ENCODE measurements around the gene SLAIN2. TPM values are rescaled to one million over a fixed set of nuclear protein-coding genes. Genes with fewer than 3 reads are reported as not detected.
A peak's percentile ranks its signal among the peaks of the same experiment; 100 is the strongest.
"Not testable (repeated sequence)": the region's sequence is repeated elsewhere in the genome, so short reads cannot be mapped to it uniquely, and the experiment has no call there.

SLAIN2 gene
- total RNA-seq, 1 donor from 2014 or later = 80.2 TPM

DNA sequence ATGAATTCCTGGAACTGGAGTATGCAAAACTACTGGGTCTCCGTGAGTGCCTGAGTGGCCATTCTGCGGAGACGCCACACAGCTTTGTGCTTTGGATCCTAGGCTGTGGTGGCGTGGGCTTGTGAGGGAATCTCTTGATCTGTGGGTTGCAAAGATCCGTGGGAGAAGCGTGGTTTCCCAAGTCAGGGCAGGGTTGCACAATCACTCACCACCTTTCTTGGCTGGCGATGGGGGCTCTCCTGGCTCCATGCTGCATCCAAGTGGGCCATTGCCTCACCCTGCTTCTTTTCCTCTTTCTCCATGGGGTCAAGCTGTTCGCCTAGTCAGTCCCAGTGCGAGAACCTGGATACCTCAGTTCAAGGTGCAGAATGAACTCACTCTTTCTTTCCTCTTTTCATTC is 62.5 kb downstream of the SLAIN2 start:
- H3K9me3 Mint-ChIP-seq = peaks cover 5% of the 10 kb centered on the region
- H3K27ac Mint-ChIP-seq = no peak overlapping the region
- DNase-seq = no peak
- H3K4me1 Mint-ChIP-seq = peaks cover 20% of the 10 kb centered on the region
- H3K36me3 Mint-ChIP-seq (ENCODE audit: low read depth) = peaks cover 18% of the 10 kb centered on the region
- H3K4me3 Mint-ChIP-seq = no peak overlapping the region
- no peaks in the 10 kb centered on the region for H3K27me3 Mint-ChIP-seq
- intact Hi-C loops (cut with micrococcal nuclease) = loop anchor here (2.0 kb wide), 1 partner anchor 63 kb away; the partner anchor contains the start of gene SLAIN2

DNA sequence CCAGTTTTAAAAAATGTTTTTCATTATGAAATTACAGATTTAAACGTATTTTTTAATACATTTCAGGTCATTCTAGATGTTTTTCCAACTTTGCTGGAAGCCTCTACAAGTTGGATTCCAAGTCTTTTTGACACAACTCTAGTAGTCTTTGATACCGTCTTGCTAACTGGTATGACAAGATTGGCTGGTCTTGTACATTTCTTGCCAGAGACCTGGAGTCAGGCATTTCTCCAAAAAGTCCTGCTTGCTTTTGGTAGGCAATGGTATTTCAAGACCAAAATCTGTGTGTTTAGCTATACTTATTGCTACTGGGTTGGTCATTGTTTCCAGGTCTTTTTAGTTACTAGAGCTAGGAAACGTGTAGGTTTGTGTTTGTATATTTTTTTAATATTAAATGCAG is 64.6 kb downstream of the SLAIN2 start:
- intact Hi-C loops (cut with micrococcal nuclease) = loop anchor here (2.0 kb wide), 1 partner anchor 65 kb away; the partner anchor contains the start of gene SLAIN2
- Mint-ChIP-seq H3K27ac (no peak overlapping the region), H3K4me3 (no peak overlapping the region), H3K36me3 (ENCODE audit: low read depth) (peaks cover 25% of the 10 kb centered on the region), H3K9me3 (no peaks in the 10 kb centered on the region), H3K27me3 (no peaks in the 10 kb centered on the region), H3K4me1 (peaks cover 18% of the 10 kb centered on the region)
- DNase-seq = no peak

DNA sequence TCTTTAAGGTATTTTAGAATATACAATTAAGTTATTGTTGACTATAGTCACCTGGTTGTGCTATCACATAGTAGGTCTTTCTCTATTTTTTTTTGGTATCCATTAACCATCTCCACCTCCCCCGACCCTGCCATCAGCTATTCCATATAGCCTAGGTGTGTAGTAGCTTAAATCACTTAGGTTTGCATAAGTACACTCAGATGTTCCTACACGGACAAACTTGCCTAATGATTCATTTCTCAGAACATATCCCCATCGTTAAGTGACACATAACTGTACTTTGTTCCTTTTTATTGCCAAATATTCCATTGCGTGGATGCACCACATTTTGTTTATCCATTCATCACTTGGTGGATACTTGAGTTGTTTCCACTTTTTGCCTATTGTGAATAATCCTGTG is 67.9 kb downstream of the SLAIN2 start:
- Mint-ChIP-seq H3K36me3 (ENCODE audit: low read depth) (peaks cover 32% of the 10 kb centered on the region), H3K4me1 (peaks cover 13% of the 10 kb centered on the region), H3K9me3 (no peaks in the 10 kb centered on the region), H3K27me3 (no peaks in the 10 kb centered on the region), H3K27ac (no peak overlapping the region), H3K4me3 (no peak overlapping the region)
- no peak for DNase-seq
- intact Hi-C loops (cut with micrococcal nuclease) = no loop called here

DNA sequence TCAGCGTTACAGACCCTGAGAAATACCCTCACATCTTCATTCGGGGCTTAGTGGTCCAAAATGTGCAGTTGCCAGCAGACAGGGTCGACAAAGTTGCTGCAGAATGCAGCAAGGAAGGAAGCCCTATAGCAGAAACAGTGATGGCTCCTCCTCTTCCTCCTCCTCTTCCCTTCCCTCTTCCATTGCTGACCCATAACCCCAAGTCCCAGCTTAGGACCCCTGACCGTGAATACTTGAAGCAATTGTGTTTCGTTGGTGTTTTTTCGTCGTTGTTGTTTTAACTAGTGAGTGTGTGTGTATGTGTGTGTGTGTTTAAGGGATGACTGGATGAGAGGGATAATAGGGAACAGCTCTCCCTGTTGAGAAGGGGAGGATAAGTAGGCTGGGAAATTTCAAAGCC is 69.5 kb downstream of the SLAIN2 start:
- DNase-seq = peak; percentile 19
- Mint-ChIP-seq H3K27me3 (no peaks in the 10 kb centered on the region), H3K9me3 (no peaks in the 10 kb centered on the region), H3K27ac (no peak overlapping the region), H3K4me3 (no peak overlapping the region), H3K36me3 (ENCODE audit: low read depth) (peaks cover 28% of the 10 kb centered on the region), H3K4me1 (peaks cover 5% of the 10 kb centered on the region)
- intact Hi-C loops (cut with micrococcal nuclease) = no loop called here

DNA sequence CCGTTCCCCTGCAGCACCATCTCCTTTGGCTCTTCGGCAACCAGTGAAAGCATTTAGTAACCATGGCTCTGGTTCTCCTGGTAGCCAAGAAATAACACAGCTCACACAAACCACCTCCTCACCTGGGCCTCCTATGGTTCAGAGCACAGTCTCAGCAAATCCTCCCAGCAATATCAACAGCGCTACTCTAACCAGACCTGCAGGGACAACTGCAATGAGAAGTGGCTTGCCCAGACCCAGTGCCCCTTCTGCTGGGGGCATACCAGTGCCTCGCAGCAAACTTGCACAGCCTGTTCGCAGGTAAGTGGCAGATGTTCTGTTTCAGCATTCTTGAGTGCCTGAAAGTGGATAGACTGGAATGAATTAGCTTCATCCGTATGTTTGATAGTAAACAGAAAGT is 78.8 kb downstream of the SLAIN2 start:
- DNase-seq = no peak
- Mint-ChIP-seq H3K27ac (no peak overlapping the region), H3K9me3 (no peaks in the 10 kb centered on the region), H3K4me3 (no peak overlapping the region), H3K27me3 (no peaks in the 10 kb centered on the region), H3K36me3 (ENCODE audit: low read depth) (peaks cover 25% of the 10 kb centered on the region), H3K4me1 (no peaks in the 10 kb centered on the region)
- intact Hi-C loops (cut with micrococcal nuclease) = no loop called here

DNA sequence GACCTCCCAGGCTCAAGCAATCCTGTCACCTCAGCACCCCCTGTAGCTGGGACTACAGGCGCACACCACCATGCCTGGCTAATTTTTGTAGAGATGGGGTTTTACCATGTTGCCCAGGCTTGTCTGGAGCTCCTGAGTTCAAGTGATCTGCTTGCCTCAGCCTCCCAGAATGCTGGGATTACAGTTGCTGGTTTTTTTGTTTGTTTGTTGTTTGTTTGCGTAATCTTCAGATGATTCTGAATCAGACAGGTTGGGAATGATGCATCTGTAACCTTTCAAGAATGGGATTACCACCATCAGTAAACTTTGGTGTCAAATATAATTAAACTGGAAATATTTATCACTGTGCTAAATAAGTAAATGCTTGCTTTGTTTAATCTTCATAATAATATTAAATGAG is 79.8 kb downstream of the SLAIN2 start:
- intact Hi-C loops (cut with micrococcal nuclease) = no loop called here
- no peak overlapping the region for H3K4me3 Mint-ChIP-seq
- H3K4me1 Mint-ChIP-seq = no peaks in the 10 kb centered on the region
- H3K36me3 Mint-ChIP-seq (ENCODE audit: low read depth) = peaks cover 25% of the 10 kb centered on the region
- no peaks in the 10 kb centered on the region for H3K9me3 Mint-ChIP-seq
- DNase-seq = no peak
- H3K27ac Mint-ChIP-seq = no peak overlapping the region
- H3K27me3 Mint-ChIP-seq = no peaks in the 10 kb centered on the region

DNA sequence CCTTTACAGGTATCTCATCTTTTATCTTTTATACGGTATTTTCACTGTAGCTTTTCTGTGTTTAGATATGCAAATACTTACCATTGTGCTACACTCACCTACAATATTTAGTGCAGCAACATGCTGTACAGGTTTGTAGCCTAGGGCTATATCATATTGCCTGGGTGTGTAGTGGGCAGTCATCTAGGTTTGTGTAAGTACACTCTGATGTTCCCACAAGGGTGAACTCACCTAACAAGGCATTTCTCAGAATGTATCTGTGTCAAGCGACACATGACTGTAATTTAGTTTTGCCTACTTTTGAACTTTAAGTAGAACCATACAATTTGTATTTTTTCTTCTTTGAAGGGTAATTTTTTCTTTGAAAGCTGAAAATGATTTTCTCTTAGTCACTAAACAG is 87.6 kb downstream of the SLAIN2 start:
- Mint-ChIP-seq H3K9me3 (no peaks in the 10 kb centered on the region), H3K4me3 (no peak overlapping the region), H3K27ac (no peak overlapping the region), H3K27me3 (no peaks in the 10 kb centered on the region), H3K36me3 (ENCODE audit: low read depth) (peaks cover 8% of the 10 kb centered on the region), H3K4me1 (peaks cover 36% of the 10 kb centered on the region)
- intact Hi-C loops (cut with micrococcal nuclease) = no loop called here
- DNase-seq = no peak

DNA sequence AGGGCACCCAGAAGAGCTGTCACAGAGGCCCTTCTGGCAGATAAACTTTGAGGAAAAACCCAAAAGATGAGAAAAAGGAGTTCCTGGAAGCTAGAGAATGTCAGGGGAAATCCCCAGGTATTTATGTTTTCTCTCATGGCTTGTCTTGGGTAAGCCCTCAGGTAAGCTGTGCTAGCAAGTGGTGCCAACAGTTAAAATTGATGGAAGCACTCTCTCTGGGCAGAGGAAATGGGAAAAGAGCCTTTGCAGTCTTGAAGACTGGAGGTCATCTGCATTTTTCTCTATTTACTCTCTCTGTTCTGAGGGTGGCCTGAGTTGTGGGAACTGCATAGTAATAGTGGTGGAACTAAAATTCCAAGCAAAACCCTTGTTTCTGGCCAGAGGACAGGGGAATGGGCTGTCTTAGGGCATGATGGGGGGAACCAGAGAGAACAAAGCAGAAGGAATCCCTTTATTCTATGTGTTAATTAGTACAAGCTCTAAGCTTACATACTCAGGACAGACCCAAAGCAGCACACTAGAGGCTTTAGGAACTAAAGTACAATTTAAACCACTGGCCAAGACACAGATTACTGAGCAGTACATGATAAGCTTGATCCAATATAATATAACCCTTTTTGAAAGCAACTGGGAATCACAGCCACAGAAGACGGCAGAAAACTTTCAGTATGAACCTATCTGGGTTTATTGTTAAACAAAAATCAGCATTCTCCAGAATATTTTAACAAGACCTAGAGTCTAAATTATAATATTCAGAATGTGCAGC is 88.6 kb downstream of the SLAIN2 start:
- H3K27me3 Mint-ChIP-seq = no peaks in the 10 kb centered on the region
- H3K4me3 Mint-ChIP-seq = no peak overlapping the region
- intact Hi-C loops (cut with micrococcal nuclease) = no loop called here
- H3K4me1 Mint-ChIP-seq = peaks cover 36% of the 10 kb centered on the region
- no peak for DNase-seq
- H3K27ac Mint-ChIP-seq = no peak overlapping the region
- peaks cover 8% of the 10 kb centered on the region for H3K36me3 Mint-ChIP-seq (ENCODE audit: low read depth)
- H3K9me3 Mint-ChIP-seq = no peaks in the 10 kb centered on the region

DNA sequence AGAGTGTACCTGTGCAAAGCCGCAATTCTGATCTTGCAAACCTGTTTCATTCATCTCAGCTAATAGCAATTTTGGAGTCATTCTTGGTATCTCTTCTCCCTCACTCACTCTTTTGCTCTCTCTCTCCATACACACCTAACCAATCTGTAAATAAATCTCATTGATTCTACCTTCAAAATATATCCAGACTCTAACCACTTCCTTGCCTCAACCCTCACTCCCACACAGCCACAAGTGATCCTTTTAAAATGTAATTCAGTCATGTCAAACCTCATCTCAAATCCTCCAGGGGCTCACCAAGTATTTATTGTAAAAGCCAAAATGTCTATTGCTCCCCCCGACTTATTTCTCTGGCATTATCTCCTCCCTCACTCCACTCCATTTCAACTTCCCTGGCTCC is 90.1 kb downstream of the SLAIN2 start:
- Mint-ChIP-seq H3K4me1 (peaks cover 36% of the 10 kb centered on the region), H3K36me3 (ENCODE audit: low read depth) (peaks cover 8% of the 10 kb centered on the region), H3K9me3 (no peaks in the 10 kb centered on the region), H3K27me3 (no peaks in the 10 kb centered on the region), H3K4me3 (peak overlapping the region; percentile 0), H3K27ac (no peak overlapping the region)
- DNase-seq = no peak
- intact Hi-C loops (cut with micrococcal nuclease) = no loop called here

DNA sequence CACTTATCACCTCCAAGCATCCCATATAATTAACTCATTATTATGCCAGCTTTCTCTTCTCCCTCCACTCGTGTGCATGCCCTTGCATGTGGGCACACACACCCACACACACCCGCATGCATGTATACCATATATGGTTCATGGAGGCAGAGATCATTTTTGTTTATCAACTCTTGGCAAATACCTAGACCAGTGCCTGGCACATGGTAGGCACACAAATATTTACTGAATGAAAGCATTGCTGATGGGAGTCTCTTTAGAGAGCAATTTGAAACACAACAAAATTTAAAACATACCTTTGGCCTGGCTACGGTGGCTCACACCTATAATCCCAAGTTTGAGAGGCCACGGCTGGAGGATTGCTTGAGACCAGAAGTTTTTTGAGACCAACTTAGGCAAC is 90.7 kb downstream of the SLAIN2 start:
- H3K4me1 Mint-ChIP-seq = peaks cover 36% of the 10 kb centered on the region
- H3K27me3 Mint-ChIP-seq = no peaks in the 10 kb centered on the region
- no peaks in the 10 kb centered on the region for H3K9me3 Mint-ChIP-seq
- no peak overlapping the region for H3K27ac Mint-ChIP-seq
- intact Hi-C loops (cut with micrococcal nuclease) = no loop called here
- H3K36me3 Mint-ChIP-seq (ENCODE audit: low read depth) = peaks cover 7% of the 10 kb centered on the region
- DNase-seq = no peak
- peak overlapping the region; percentile 39 for H3K4me3 Mint-ChIP-seq

DNA sequence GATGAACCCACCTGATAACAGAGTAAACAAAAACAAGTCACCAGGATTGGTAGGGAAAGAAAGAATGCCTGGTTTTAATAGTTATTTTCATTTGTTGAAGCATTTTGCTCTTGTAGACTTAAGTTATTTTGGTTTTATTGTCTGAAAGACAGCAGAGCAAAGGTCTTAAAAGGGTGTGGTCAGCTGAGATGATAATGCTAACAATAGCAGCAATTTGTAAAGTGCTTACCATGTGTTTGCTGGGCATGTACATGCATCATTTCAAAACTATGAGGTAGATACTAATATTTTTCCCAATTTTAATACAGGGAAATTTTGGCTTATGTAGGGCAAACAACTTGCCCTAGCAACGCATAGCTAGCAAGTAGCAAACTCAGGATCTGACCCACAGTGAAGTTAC is 95.0 kb downstream of the SLAIN2 start:
- H3K9me3 Mint-ChIP-seq = no peaks in the 10 kb centered on the region
- H3K4me3 Mint-ChIP-seq = no peak overlapping the region
- peaks cover 8% of the 10 kb centered on the region for H3K4me1 Mint-ChIP-seq
- intact Hi-C loops (cut with micrococcal nuclease) = no loop called here
- H3K27ac Mint-ChIP-seq = no peak overlapping the region
- no peak for DNase-seq
- peaks cover 19% of the 10 kb centered on the region for H3K27me3 Mint-ChIP-seq
- no peaks in the 10 kb centered on the region for H3K36me3 Mint-ChIP-seq (ENCODE audit: low read depth)

DNA sequence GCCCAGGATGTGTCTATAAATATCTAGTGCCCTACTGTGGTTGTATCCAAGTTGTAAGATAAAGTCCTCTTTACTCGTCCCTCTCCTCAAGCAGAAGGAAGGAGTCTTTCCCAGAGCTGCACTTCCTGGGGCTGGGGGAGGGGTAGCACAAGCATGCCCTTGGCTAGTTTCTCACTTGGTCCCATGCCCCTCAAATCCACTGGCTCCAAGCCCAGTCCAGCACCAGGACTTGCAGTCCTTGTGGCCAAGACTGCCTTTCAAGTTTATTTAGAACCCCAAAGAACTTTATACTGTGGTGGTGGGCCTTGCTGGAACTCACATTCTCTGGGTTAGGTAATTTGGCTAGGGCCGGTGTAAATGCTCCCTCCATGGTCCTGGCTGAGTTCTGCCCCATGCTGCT is 98.7 kb downstream of the SLAIN2 start:
- H3K4me3 Mint-ChIP-seq = no peak overlapping the region
- H3K9me3 Mint-ChIP-seq = no peaks in the 10 kb centered on the region
- peaks cover 23% of the 10 kb centered on the region for H3K27me3 Mint-ChIP-seq
- no peaks in the 10 kb centered on the region for H3K4me1 Mint-ChIP-seq
- no peak overlapping the region for H3K27ac Mint-ChIP-seq
- intact Hi-C loops (cut with micrococcal nuclease) = no loop called here
- DNase-seq = no peak
- H3K36me3 Mint-ChIP-seq (ENCODE audit: low read depth) = no peaks in the 10 kb centered on the region

DNA sequence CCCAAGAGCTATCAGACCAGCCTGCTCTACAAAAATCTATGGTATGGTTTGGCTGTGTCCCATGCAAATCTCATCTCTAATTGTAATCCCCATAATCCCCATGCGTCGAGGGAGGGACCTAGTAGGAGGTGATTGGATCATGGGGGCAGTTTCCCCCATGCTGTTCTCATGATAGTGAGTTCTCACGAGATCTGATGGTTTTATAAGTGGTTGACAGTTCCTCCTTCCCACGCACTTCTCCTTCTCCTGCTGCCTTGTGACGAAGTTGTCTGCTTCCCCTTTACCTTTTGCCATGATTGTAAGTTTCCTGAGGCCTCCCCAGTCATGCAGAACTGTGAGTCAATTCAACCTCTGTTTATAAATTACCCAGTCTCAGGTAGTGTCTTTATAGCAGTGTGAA is 99.6 kb downstream of the SLAIN2 start:
- H3K36me3 Mint-ChIP-seq (ENCODE audit: low read depth); H3K4me1 Mint-ChIP-seq; intact Hi-C loops (cut with micrococcal nuclease); DNase-seq; H3K4me3 Mint-ChIP-seq; H3K9me3 Mint-ChIP-seq; H3K27ac Mint-ChIP-seq: not testable (repeated sequence)
- peaks cover 23% of the 10 kb centered on the region for H3K27me3 Mint-ChIP-seq

DNA sequence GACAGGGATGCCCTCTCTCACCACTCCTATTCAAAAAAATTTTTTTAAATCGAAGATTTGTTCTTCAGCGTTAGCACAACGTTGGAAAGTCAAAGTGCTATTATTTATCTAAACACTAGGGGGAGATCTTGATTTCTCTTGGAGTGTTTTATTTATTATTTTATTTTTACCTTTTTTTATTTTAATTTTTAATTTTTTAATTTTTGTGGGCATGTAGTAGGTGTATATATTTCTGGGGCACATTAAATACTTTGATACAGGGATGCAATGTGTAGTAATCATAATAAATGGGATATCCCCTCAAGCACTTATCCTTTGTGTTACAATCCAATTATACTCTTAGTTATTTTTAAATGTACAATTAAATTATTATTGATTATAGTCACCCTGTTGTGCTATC is 104.4 kb downstream of the SLAIN2 start:
- no peak overlapping the region for H3K4me3 Mint-ChIP-seq
- DNase-seq = no peak
- H3K4me1 Mint-ChIP-seq = no peaks in the 10 kb centered on the region
- H3K9me3 Mint-ChIP-seq = no peaks in the 10 kb centered on the region
- H3K36me3 Mint-ChIP-seq (ENCODE audit: low read depth) = no peaks in the 10 kb centered on the region
- H3K27me3 Mint-ChIP-seq = peaks cover 4% of the 10 kb centered on the region
- no peak overlapping the region for H3K27ac Mint-ChIP-seq
- intact Hi-C loops (cut with micrococcal nuclease) = loop anchor here (2.0 to 5.0 kb wide), 3 partner anchors 101 to 517 kb away; no protein-coding TSS in a partner anchor

DNA sequence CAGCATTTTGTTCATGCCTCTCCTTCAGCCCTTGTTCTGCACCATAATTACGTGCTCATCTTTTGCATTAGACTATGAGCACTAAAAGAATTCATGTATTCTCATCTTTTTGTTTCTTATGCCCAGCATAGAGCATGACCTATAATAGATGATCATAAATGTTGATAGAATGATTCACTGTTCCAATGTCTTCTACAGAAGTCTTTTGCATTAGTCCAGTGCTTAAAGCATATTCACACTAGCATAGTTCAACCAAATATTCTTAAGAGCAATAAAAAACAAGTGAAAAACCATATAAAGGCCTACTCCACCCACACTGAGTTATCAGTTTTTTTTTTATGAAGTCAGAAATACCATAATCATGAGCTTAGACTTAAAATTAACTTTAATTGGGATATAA is 105.3 kb downstream of the SLAIN2 start:
- Mint-ChIP-seq H3K4me1 (no peaks in the 10 kb centered on the region), H3K9me3 (no peaks in the 10 kb centered on the region), H3K27me3 (peaks cover 7% of the 10 kb centered on the region), H3K36me3 (ENCODE audit: low read depth) (no peaks in the 10 kb centered on the region), H3K4me3 (no peak overlapping the region), H3K27ac (no peak overlapping the region)
- DNase-seq = no peak
- intact Hi-C loops (cut with micrococcal nuclease) = loop anchor here (2.0 to 5.0 kb wide), 3 partner anchors 100 to 516 kb away; no protein-coding TSS in a partner anchor
